K562 (cell line): ENCODE data around the gene AKAP7. TPM values are rescaled to one million over a fixed set of nuclear protein-coding genes. Genes with fewer than 3 reads are reported as not detected.

Experiments
- ATAC-seq: fragments of 200-7000 bp; cut with Tn5 transposase; 3 replicates; pipeline ENCODE4 v1.9.1; 2020; ENCODE audit warnings: moderate library complexity
- BruUV-seq: library from RNA; stranded (reverse); fragments of 400-500 nt; replicated peaks from 2 replicates; lab custom pipeline; 2021; lab: Mats Ljungman, UMichigan
- CTCF ChIA-PET: fragments of 300-600 bp; formaldehyde crosslinking; extraction: SDS; loops from one replicate; lab custom pipeline; 2021; ENCODE audit warnings: low intra/inter-chr PET ratio; lab: Yijun Ruan, JAX
- POLR2A ChIA-PET: fragments of 300-600, 350-650 bp; sonication (Branson Sonifier 250); formaldehyde crosslinking; extraction: SDS; loops from one replicate; lab custom pipeline; 2021; ENCODE audit warnings: antibody characterized with exemption, inconsistent platforms; lab: Yijun Ruan, JAX
- DNase-seq, 4 experiments: peaks; one replicate each; pipeline versions ENCODE4 v3.0.0 to v3.0.0-alpha.2; 2011 to 2018; ENCODE audit warnings: low spot score in 3 of 4, mixed read lengths in 3 of 4; ENCODE audit errors: extremely low read depth in 1 of 4
- FAIRE-seq: peaks from 2 replicates; lab custom pipeline; 2011; peaks lifted over from hg19 to GRCh38; lab: Jason Lieb, UNC
- H2AFZ ChIP-seq: 2 replicates; pipeline ENCODE4 v1.6.0; 2011; ENCODE audit warnings: low read depth, low read length, control low read depth, inconsistent platforms
- H3K27ac ChIP-seq: fragments of 200-600 bp; 3 replicates; pipeline ENCODE4 v1.8.0; 2011; ENCODE audit warnings: low read depth, mild to moderate bottlenecking, control low read depth, inconsistent platforms, low read length, moderate library complexity, mixed read lengths; ENCODE audit errors: extremely low read depth
- H3K27me3 ChIP-seq, 2 experiments: fragments of 300-600 bp in 1 of 2; 2 replicates in 1 of 2; 3 replicates in 1 of 2; pipeline versions ENCODE4 v1.6.0 to v1.8.0; 2011; ENCODE audit warnings: inconsistent platforms in 2 of 2, low read length in 2 of 2, mild to moderate bottlenecking in 1 of 2, mixed read lengths in 1 of 2, moderate library complexity in 1 of 2; ENCODE audit not compliant: control insufficient read depth in 2 of 2, insufficient read depth in 2 of 2
- H3K36me3 ChIP-seq: fragments of 300-600 bp; 3 replicates; pipeline ENCODE4 v1.8.0; 2011; ENCODE audit warnings: mild to moderate bottlenecking, low read length, inconsistent platforms; ENCODE audit not compliant: control insufficient read depth, insufficient read depth
- H3K4me1 ChIP-seq, 2 experiments: fragments of 200-600 bp in 1 of 2; replicated peaks in 1 of 2; 2 replicates in 1 of 2; 3 replicates in 1 of 2; pipeline versions ENCODE4 v1.5.1 to v1.8.0; 2011; ENCODE audit warnings: inconsistent platforms in 2 of 2, low read length in 2 of 2, mild to moderate bottlenecking in 1 of 2, mixed read lengths in 1 of 2, moderate library complexity in 1 of 2; ENCODE audit not compliant: control insufficient read depth in 2 of 2, insufficient read depth in 2 of 2
- H3K4me2 ChIP-seq: 2 replicates; pipeline ENCODE4 v1.6.1; 2011; ENCODE audit warnings: low read length, control low read depth, inconsistent platforms, mixed read lengths; ENCODE audit not compliant: insufficient read depth
- H3K4me3 ChIP-seq: fragments of 200-600 bp; sonication (generic), shearing (Covaris generic); 2 replicates; pipeline ENCODE4 v1.5.1; 2016; ENCODE audit warnings: control low read depth, inconsistent platforms
- H3K79me2 ChIP-seq: fragments of 200-600 bp; 3 replicates; pipeline ENCODE4 v1.8.0; 2011; ENCODE audit warnings: low read length, inconsistent platforms; ENCODE audit not compliant: control insufficient read depth, insufficient read depth
- H3K9ac ChIP-seq, 2 experiments: 2 replicates each; pipeline versions ENCODE4 v1.6.0 to v1.6.1; 2011; ENCODE audit warnings: low read depth in 2 of 2, low read length in 2 of 2, control low read depth in 1 of 2, inconsistent platforms in 1 of 2, mild to moderate bottlenecking in 1 of 2, mixed read lengths in 1 of 2; ENCODE audit not compliant: insufficient read depth in 1 of 2
- H3K9me1 ChIP-seq: one replicate; pipeline ENCODE4 v1.6.0; 2011; ENCODE audit warnings: inconsistent platforms, mild to moderate bottlenecking, low read length, moderate library complexity; ENCODE audit not compliant: control insufficient read depth, insufficient read depth
- H3K9me3 ChIP-seq: replicated peaks from 2 replicates; pipeline ENCODE4 v1.5.1; 2011; ENCODE audit warnings: low read depth, low read length, inconsistent platforms; ENCODE audit not compliant: control insufficient read depth, insufficient read depth
- H4K20me1 ChIP-seq: replicated peaks from 2 replicates; pipeline ENCODE4 v1.6.1; 2011; ENCODE audit warnings: low read length, inconsistent platforms, mixed read lengths; ENCODE audit not compliant: control insufficient read depth, insufficient read depth
- BCL6 ChIP-seq: fragments of 250-450 bp; sonication (Bioruptor Pico); IDR thresholded peaks from 2 replicates; pipeline ENCODE4 v1.4.0; 2020
- E2F1 ChIP-seq: sonication (generic); formaldehyde crosslinking; IDR thresholded peaks from 2 replicates; pipeline ENCODE4 v1.8.1; 2023; ENCODE audit warnings: mild to moderate bottlenecking, missing genetic modification reagents, moderate library complexity
- GTF2E2 ChIP-seq: fragments of 200-800 bp; sonication (Bioruptor generic); IDR thresholded peaks from 2 replicates; pipeline ENCODE4 v1.6.1; 2016; ENCODE audit warnings: missing genetic modification characterization, missing compliant biosample characterization
- HNRNPL ChIP-seq: fragments of 200-400 bp; formaldehyde crosslinking; IDR thresholded peaks from 2 replicates; pipeline ENCODE4 v1.6.1; 2017; ENCODE audit warnings: low read depth, mild to moderate bottlenecking, low read length
- NCOA2 ChIP-seq, 2 experiments: fragments of 450-650 bp; IDR thresholded peaks; 2 replicates each; pipeline ENCODE4 v1.6.1; 2018; ENCODE audit warnings: mild to moderate bottlenecking in 2 of 2, moderate library complexity in 1 of 2; ENCODE audit not compliant: partially characterized antibody in 2 of 2
- PML ChIP-seq: IDR thresholded peaks from 2 replicates; pipeline ENCODE4 v1.6.1; 2012; ENCODE audit warnings: low read length, inconsistent platforms
- THAP12 ChIP-seq: fragments of 250-450 bp; sonication (Bioruptor Pico); IDR thresholded peaks from 2 replicates; pipeline ENCODE4 v1.9.0; 2021; ENCODE audit warnings: mild to moderate bottlenecking, inconsistent platforms
- ZBTB49 ChIP-seq: sonication (generic); formaldehyde crosslinking; IDR thresholded peaks from 2 replicates; pipeline ENCODE4 v1.8.0; 2022; ENCODE audit warnings: missing genetic modification reagents, mild to moderate bottlenecking, borderline replicate concordance
- ZNF146 ChIP-seq: IDR thresholded peaks from one replicate; pipeline ENCODE4 v1.6.1; 2018; ENCODE audit warnings: missing compliant biosample characterization; ENCODE audit not compliant: unreplicated experiment
- ZNF347 ChIP-seq: fragments of 450-650 bp; formaldehyde crosslinking; IDR thresholded peaks from 2 replicates; pipeline ENCODE4 v1.4.0; 2020; ENCODE audit warnings: low read depth, mild to moderate bottlenecking, moderate library complexity
- ZNF551 ChIP-seq: fragments of 250-450 bp; sonication (Bioruptor Pico); IDR thresholded peaks from 2 replicates; pipeline ENCODE4 v1.5.0; 2021; ENCODE audit warnings: mild to moderate bottlenecking, moderate library complexity
- WGBS: fragments of 100-300 bp; shearing (Covaris generic); methylation state at CpG from one replicate; pipeline ENCODE4 v1.1.6; 2016; ENCODE audit warnings: low coverage, mixed read lengths; ENCODE audit not compliant: insufficient coverage; ENCODE audit errors: missing lambda C conversion rate; 5-methylcytosine and 5-hydroxymethylcytosine counted together
- in situ Hi-C: fragments of 300-500 bp; cut with MboI; formaldehyde crosslinking; loops from 4 replicates; pipeline ENCODE4 v1.15.0; 2018; ENCODE audit warnings: inconsistent platforms, mixed read lengths
- intact Hi-C: fragments of 100-400 bp; cut with micrococcal nuclease; formaldehyde crosslinking; loops from 2 replicates; pipeline ENCODE4 v1.14.2; 2022
- polyA plus RNA-seq, 8 experiments: library from polyadenylated mRNA; depleted of rRNA in 4 of 8; stranded (reverse) in 5 of 8; unstranded in 3 of 8; fragments of >200 nt; fragmentation: Nextera tagmentation in 2 of 8; fragmentation: Illumina TruSeq in 1 of 8; extraction: Ambion mirVana in 2 of 8; extraction: Trizol in 1 of 8; gene quantifications; 2 replicates each; pipeline versions ENCODE4 v1.2.1 to v1.2.3, GENCODE V29; 2011 to 2014; ENCODE audit warnings: inconsistent platforms in 1 of 8, missing spikeins in 1 of 8
- total RNA-seq, 7 experiments: library from RNA; depleted of rRNA in 6 of 7; stranded (reverse); fragments of >200 nt in 6 of 7; fragmentation: Illumina TruSeq in 2 of 7; extraction: Trizol in 2 of 7; gene quantifications; 2 replicates each; pipeline versions ENCODE4 v1.2.1 to v1.2.3, GENCODE V29; 2011 to 2021; ENCODE audit warnings: low replicate concordance in 1 of 7

The AKAP7 gene
- total and polyA plus RNA-seq, 9 of the 15 experiments (the other 6 are each of a cell fraction or from before 2014, with no cell fraction given) = 0.82 to 2.6 (median 1.6) TPM

- H3K9me1 ChIP-seq = no peaks in the 10 kb centered on the region
- no peak overlapping the region for H3K4me3 ChIP-seq
- intact Hi-C loops (no loop called here), in situ Hi-C loops (no loop called here)
- H3K36me3 ChIP-seq = no peaks in the 10 kb centered on the region
- H3K9ac ChIP-seq = no peak overlapping the region
- H3K79me2 ChIP-seq = no peaks in the 10 kb centered on the region
- H3K9me3 ChIP-seq = no peaks in the 10 kb centered on the region
- TF ChIP-seq HNRNPL = no peak
- no peak for TF ChIP-seq E2F1 (CRISPR knock-in tag)
- no peak for TF ChIP-seq NCOA2 (IDR thresholded peaks at IDR 0.05; ENCODE audit: partially characterized antibody in 2 of 2)
- no peak for TF ChIP-seq BCL6 (CRISPR knock-in tag)
- no peak for TF ChIP-seq ZNF347 (CRISPR knock-in tag)
- no peak for TF ChIP-seq ZBTB49 (CRISPR knock-in tag)
- TF ChIP-seq ZNF146 (CRISPR knock-in tag) = no peak
- no peak for TF ChIP-seq PML
- TF ChIP-seq THAP12 = no peak
- no peak for TF ChIP-seq ZNF551 (CRISPR knock-in tag)
- TF ChIP-seq GTF2E2 (tag) = no peak
- ATAC-seq = no peak
- no peak overlapping the region for H3K4me2 ChIP-seq
- no peaks in the 10 kb centered on the region for H3K27me3 ChIP-seq
- no peaks in the 10 kb centered on the region for H3K4me1 ChIP-seq
- ChIA-PET POLR2A (no interaction called here), CTCF (no interaction called here)
- DNase-seq = no peak
- 8% methylated on average over 3 of the region's 3 CpGs for WGBS
- H3K27ac ChIP-seq = no peak overlapping the region
- no peaks in the 10 kb centered on the region for H4K20me1 ChIP-seq
- no peak for FAIRE-seq
- H2AFZ ChIP-seq = no peak overlapping the region
- no TSS peak for BruUV-seq
These were observed 26.7 kb downstream of the AKAP7 start for GRCh38 chr6:131161987-131162386.
